ENCODE measurements around the gene ADPGK. TPM values are rescaled to one million over a fixed set of nuclear protein-coding genes. Genes with fewer than 3 reads are reported as not detected.
"Not testable (repeated sequence)": the region's sequence is repeated elsewhere in the genome, so short reads cannot be mapped to it uniquely, and the experiment has no call there.

ADPGK gene
- total RNA-seq, 1 experiment from 2014 or later: 48.4 TPM

DNA sequence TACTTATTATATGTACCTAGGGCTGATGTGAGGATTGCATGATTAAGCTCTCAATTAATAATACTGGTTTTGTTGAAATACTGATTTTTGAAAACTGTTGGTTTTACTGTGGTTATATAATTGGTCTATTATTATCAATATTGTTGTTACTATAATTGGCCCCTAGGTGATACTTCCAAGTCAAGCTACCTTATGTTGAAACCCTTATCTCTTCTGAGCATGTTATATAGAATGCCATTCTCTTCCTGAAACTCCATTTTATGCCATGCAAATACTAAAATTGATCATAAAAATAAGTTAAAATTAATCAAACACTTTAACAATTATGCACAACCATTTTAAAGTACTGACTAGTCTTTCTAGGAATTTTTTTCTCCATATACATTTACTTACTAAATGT lies 51.5 kb downstream of the ADPGK start:
- Histone ChIP-seq H3K4me1 (ENCODE audit: insufficient read depth, low read length, poor library complexity, severe bottlenecking) (no peaks in the 10 kb centered on the region), H3K27me3 (replicated peaks; ENCODE audit: insufficient read depth, low read depth, low read length, poor library complexity) (no peaks in the 10 kb centered on the region), H3K27ac (ENCODE audit: low read depth, low read length, poor library complexity, severe bottlenecking) (no peak overlapping the region), H3K4me3 (ENCODE audit: low read depth, low read length, poor library complexity, severe bottlenecking) (no peak overlapping the region), H3K9me3 (ENCODE audit: low read depth, low read length, poor library complexity, severe bottlenecking) (no peaks in the 10 kb centered on the region), H3K36me3 (ENCODE audit: insufficient read depth, low read length, poor library complexity, severe bottlenecking) (peaks cover 16% of the 10 kb centered on the region)
- CTCF ChIA-PET: interaction anchor here (0.9 kb wide), 1 partner anchor 964 kb away, joined by 3 read pairs; no protein-coding TSS in a partner anchor
- intact Hi-C loops (cut with micrococcal nuclease; ENCODE audit: unreplicated experiment): no loop called here
- DNase-seq (ENCODE audit: low spot score): no peak
- no TSS peak for BruUV-seq (replicated peaks)
- POLR2A ChIA-PET (ENCODE audit: low non-redundant PET): no interaction called here
- TF ChIP-seq EZH2 (IDR thresholded peaks at IDR 0.05; ENCODE audit: borderline replicate concordance, low read depth, low read length, poor library complexity, severe bottlenecking): no peak
- no peak for TF ChIP-seq CTCF (conservative IDR thresholded peaks at IDR 0.05; ENCODE audit: low read depth, low read length)

GRCh38 chr15:72728821-72729220 lies 54.7 kb downstream of the ADPGK start:
- no TSS peak for BruUV-seq (replicated peaks)
- H3K4me1 ChIP-seq (ENCODE audit: insufficient read depth, low read length, poor library complexity, severe bottlenecking): no peaks in the 10 kb centered on the region
- POLR2A ChIA-PET (ENCODE audit: low non-redundant PET): interaction anchor here (0.7 kb wide), 1 partner anchor 219 kb away, joined by 4 read pairs; no protein-coding TSS in a partner anchor
- no peaks in the 10 kb centered on the region for H3K9me3 ChIP-seq (ENCODE audit: low read depth, low read length, poor library complexity, severe bottlenecking)
- intact Hi-C loops (cut with micrococcal nuclease; ENCODE audit: unreplicated experiment): loop anchor here (10.0 kb wide), 1 partner anchor 356 kb away; no protein-coding TSS in a partner anchor
- DNase-seq (ENCODE audit: low spot score): no peak
- H3K27ac ChIP-seq (ENCODE audit: low read depth, low read length, poor library complexity, severe bottlenecking): no peak overlapping the region
- no peaks in the 10 kb centered on the region for H3K27me3 ChIP-seq (replicated peaks; ENCODE audit: insufficient read depth, low read depth, low read length, poor library complexity)
- peaks cover 8% of the 10 kb centered on the region for H3K36me3 ChIP-seq (ENCODE audit: insufficient read depth, low read length, poor library complexity, severe bottlenecking)
- no peak overlapping the region for H3K4me3 ChIP-seq (ENCODE audit: low read depth, low read length, poor library complexity, severe bottlenecking)
- TF ChIP-seq EZH2 (IDR thresholded peaks at IDR 0.05; ENCODE audit: borderline replicate concordance, low read depth, low read length, poor library complexity, severe bottlenecking): no peak
- TF ChIP-seq CTCF (conservative IDR thresholded peaks at IDR 0.05; ENCODE audit: low read depth, low read length): no peak
- CTCF ChIA-PET: no interaction called here

- H3K36me3 ChIP-seq (ENCODE audit: insufficient read depth, low read length, poor library complexity, severe bottlenecking); H3K27me3 ChIP-seq (replicated peaks; ENCODE audit: insufficient read depth, low read depth, low read length, poor library complexity); H3K4me1 ChIP-seq (ENCODE audit: insufficient read depth, low read length, poor library complexity, severe bottlenecking); H3K27ac ChIP-seq (ENCODE audit: low read depth, low read length, poor library complexity, severe bottlenecking); BruUV-seq (replicated peaks); H3K4me3 ChIP-seq (ENCODE audit: low read depth, low read length, poor library complexity, severe bottlenecking); H3K9me3 ChIP-seq (ENCODE audit: low read depth, low read length, poor library complexity, severe bottlenecking); CTCF ChIA-PET; DNase-seq (ENCODE audit: low spot score): not testable (repeated sequence)
- intact Hi-C loops (cut with micrococcal nuclease; ENCODE audit: unreplicated experiment): loop anchor here (10.0 kb wide), 1 partner anchor 357 kb away; no protein-coding TSS in a partner anchor
- POLR2A ChIA-PET (ENCODE audit: low non-redundant PET): interaction anchor here (0.6 kb wide), 1 partner anchor 440 kb away, joined by 5 read pairs; no protein-coding TSS in a partner anchor
These were observed 55.3 kb downstream of the ADPGK start for GRCh38 chr15:72728249-72728648.

DNA sequence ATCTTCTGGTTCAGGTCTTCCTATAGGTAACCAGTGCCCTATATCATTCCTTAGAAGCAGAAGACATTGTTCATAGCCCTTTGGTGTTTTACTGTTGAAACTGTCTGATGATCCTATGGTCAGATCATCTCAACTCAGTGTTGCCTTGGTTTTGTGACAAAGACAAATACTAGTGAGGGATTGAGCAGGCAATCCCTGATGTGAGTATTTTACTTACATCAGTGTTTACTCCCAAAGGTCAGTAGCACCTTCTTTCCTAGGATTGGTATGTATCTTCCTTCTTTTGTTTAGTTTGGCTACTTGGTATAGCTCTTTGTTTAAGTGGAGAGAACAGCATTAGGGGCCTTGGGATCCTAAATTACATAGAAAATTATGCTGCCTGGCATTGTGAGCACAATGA lies 56.4 kb downstream of the ADPGK start:
- H3K4me3 ChIP-seq (ENCODE audit: low read depth, low read length, poor library complexity, severe bottlenecking): no peak overlapping the region
- no TSS peak for BruUV-seq (replicated peaks)
- intact Hi-C loops (cut with micrococcal nuclease; ENCODE audit: unreplicated experiment): loop anchor here (10.0 kb wide), 1 partner anchor 358 kb away; no protein-coding TSS in a partner anchor
- H3K9me3 ChIP-seq (ENCODE audit: low read depth, low read length, poor library complexity, severe bottlenecking): no peaks in the 10 kb centered on the region
- ChIA-PET CTCF (no interaction called here), POLR2A (ENCODE audit: low non-redundant PET) (no interaction called here)
- no peaks in the 10 kb centered on the region for H3K27me3 ChIP-seq (replicated peaks; ENCODE audit: insufficient read depth, low read depth, low read length, poor library complexity)
- no peaks in the 10 kb centered on the region for H3K4me1 ChIP-seq (ENCODE audit: insufficient read depth, low read length, poor library complexity, severe bottlenecking)
- DNase-seq (ENCODE audit: low spot score): no peak
- no peak overlapping the region for H3K27ac ChIP-seq (ENCODE audit: low read depth, low read length, poor library complexity, severe bottlenecking)
- TF ChIP-seq EZH2 (IDR thresholded peaks at IDR 0.05; ENCODE audit: borderline replicate concordance, low read depth, low read length, poor library complexity, severe bottlenecking): no peak
- H3K36me3 ChIP-seq (ENCODE audit: insufficient read depth, low read length, poor library complexity, severe bottlenecking): peaks cover 8% of the 10 kb centered on the region

- intact Hi-C loops (cut with micrococcal nuclease; ENCODE audit: unreplicated experiment): loop anchor here (10.0 kb wide), 1 partner anchor 359 kb away; no protein-coding TSS in a partner anchor
- H3K4me3 ChIP-seq (ENCODE audit: low read depth, low read length, poor library complexity, severe bottlenecking); DNase-seq (ENCODE audit: low spot score); H3K27ac ChIP-seq (ENCODE audit: low read depth, low read length, poor library complexity, severe bottlenecking); CTCF ChIA-PET; H3K27me3 ChIP-seq (replicated peaks; ENCODE audit: insufficient read depth, low read depth, low read length, poor library complexity); H3K4me1 ChIP-seq (ENCODE audit: insufficient read depth, low read length, poor library complexity, severe bottlenecking); BruUV-seq (replicated peaks); H3K36me3 ChIP-seq (ENCODE audit: insufficient read depth, low read length, poor library complexity, severe bottlenecking); POLR2A ChIA-PET (ENCODE audit: low non-redundant PET); H3K9me3 ChIP-seq (ENCODE audit: low read depth, low read length, poor library complexity, severe bottlenecking): not testable (repeated sequence)
These were observed 57.7 kb downstream of the ADPGK start for GRCh38 chr15:72725851-72726250.

All from A673 (cell line).